Spleen (tissue), 7 donors: ENCODE measurements around the gene GNAI1.

ENCODE experiments used
- CTCF ChIP-seq, 11 experiments: fragments of 200-600 bp in 7 of 11; fragments of 450-650 bp in 4 of 11; sonication (generic) in 4 of 11; IDR thresholded peaks in 8 of 11; conservative IDR thresholded peaks in 3 of 11; 1 replicate in 7 of 11; 2 replicates in 4 of 11; pipeline versions ENCODE4 v1.4.0 to v1.8.0; 2016 to 2021; ENCODE audit warnings: antibody characterized with exemption in 11 of 11, inconsistent platforms in 4 of 11, mild to moderate bottlenecking in 1 of 11
- POLR2A ChIP-seq, 3 donors: fragments of 450-650 bp; IDR thresholded peaks; one replicate each; pipeline ENCODE4 v1.5.1; 2017; ENCODE audit warnings: antibody characterized with exemption in 3 of 3, mild to moderate bottlenecking in 1 of 3
- POLR2AphosphoS5 ChIP-seq, 3 donors: sonication (generic); formaldehyde crosslinking; IDR thresholded peaks; one replicate each; pipeline ENCODE4 v1.5.1; 2017; ENCODE audit warnings: antibody characterized with exemption in 3 of 3
- donor health status: DM: no; HTN: no; CAD: no; lungs with moderate emphysema.
- donor health status: DM: no; HTN: no; CAD: no.
- donor health status: DM: no; HTN: no; CAD: no.

DNA sequence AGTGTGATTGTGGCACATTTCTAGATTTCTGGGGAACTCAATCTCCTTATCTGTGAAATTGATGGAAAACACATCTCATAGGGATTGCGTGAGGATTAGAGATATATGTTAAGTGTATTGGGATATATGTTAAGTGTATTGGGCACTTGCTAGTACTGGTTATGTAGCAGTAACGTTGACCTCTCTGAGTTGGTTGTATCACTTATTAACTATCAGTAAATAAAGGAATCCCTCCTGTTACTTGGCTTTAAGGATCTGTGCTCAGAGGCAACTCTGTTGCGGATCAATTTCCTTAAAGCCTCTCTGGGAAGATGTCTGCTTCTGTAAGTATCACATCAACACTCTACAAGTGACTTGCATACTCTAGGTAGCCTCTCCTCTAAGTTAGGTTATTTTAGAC, 25.2 kb downstream of the GNAI1 start:
- TF ChIP-seq POLR2AphosphoS5 (IDR thresholded peaks at IDR 0.05) (no peak), CTCF (IDR thresholded peaks at IDR 0.05 in 8 of 11, conservative IDR thresholded peaks at IDR 0.05 in 3 of 11) (no peak), POLR2A (IDR thresholded peaks at IDR 0.05) (no peak)
